ENCODE data around the gene CPEB1.

CPEB1 gene

DNA sequence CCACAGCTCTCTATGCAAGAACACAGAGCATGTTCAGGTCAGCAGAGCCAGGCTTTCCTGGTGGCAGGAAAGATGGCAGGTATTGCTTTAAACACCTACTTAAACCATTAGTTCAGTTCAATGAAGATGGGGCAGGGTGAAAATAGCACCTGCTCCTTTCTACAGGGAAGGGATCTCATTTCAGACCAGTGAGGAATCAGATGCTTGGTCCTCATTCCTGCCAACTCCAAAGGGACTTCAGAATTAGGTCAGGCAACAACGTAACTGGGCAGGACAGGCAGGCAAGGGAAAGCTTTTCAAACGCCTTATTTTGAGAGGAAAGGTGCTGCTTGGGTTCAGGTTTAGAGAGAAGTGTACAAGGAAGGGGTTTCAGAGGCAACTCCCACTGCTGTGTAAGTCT, 94.3 kb downstream of the CPEB1 start (continued):
- TF ChIP-seq ZBTB8A (tag by site-specific recombination; IDR thresholded peaks at IDR 0.05) (no peak), SP2 (tag by site-specific recombination; IDR thresholded peaks at IDR 0.05) (no peak), ZNF555 (tag by site-specific recombination; conservative IDR thresholded peaks at IDR 0.05) (no peak), REPIN1 (tag by site-specific recombination; IDR thresholded peaks at IDR 0.05; ENCODE audit: low read depth) (no peak)

DNA sequence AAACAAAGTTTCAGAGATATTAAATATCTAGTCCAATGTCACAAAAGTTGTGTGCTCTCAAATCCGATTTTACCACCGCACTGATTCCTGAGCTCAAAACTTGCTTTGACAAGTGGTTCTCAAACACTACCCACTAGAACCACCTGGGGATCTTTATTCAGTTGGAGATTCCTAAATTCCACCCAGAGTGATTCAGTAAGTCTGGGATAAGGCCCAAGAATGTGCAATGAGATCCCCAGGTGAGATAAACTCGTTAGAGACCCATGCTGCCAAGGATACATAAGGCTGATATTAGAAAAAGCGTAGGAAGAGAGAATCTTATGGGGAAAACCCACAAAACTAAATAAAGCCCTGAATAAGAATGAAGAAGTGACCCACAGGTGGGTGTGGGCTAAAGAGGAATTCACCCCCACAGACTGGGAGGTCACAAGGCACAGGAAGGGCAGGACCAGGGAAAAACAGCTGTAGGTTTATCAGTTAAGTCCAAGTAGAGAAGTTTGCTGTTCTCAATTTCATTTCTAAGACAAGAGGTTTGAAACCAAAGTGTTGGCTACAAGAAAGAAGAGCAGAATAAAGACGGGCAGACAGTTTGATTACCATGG, 95.4 kb downstream of the CPEB1 start:
- H3K9me3 ChIP-seq (ENCODE audit: control insufficient read depth, insufficient read depth, low read depth, low read length): no peaks in the 10 kb centered on the region
- H3K27ac ChIP-seq (ENCODE audit: extremely low read depth, low read depth, low read length): no peak overlapping the region
- TF ChIP-seq ZNF596 (tag by site-specific recombination; IDR thresholded peaks at IDR 0.05): no peak
- TF ChIP-seq INSM2 (tag by site-specific recombination; IDR thresholded peaks at IDR 0.05): no peak
- TF ChIP-seq, protein P1, sequence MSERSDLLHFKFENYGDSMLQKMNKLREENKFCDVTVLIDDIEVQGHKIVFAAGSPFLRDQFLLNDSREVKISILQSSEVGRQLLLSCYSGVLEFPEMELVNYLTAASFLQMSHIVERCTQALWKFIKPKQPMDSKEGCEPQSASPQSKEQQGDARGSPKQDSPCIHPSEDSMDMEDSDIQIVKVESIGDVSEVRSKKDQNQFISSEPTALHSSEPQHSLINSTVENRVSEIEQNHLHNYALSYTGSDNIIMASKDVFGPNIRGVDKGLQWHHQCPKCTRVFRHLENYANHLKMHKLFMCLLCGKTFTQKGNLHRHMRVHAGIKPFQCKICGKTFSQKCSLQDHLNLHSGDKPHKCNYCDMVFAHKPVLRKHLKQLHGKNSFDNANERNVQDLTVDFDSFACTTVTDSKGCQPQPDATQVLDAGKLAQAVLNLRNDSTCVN (tag by site-specific recombination; optimal IDR thresholded peaks at IDR 0.05): no peak
- TF ChIP-seq, protein P2, sequence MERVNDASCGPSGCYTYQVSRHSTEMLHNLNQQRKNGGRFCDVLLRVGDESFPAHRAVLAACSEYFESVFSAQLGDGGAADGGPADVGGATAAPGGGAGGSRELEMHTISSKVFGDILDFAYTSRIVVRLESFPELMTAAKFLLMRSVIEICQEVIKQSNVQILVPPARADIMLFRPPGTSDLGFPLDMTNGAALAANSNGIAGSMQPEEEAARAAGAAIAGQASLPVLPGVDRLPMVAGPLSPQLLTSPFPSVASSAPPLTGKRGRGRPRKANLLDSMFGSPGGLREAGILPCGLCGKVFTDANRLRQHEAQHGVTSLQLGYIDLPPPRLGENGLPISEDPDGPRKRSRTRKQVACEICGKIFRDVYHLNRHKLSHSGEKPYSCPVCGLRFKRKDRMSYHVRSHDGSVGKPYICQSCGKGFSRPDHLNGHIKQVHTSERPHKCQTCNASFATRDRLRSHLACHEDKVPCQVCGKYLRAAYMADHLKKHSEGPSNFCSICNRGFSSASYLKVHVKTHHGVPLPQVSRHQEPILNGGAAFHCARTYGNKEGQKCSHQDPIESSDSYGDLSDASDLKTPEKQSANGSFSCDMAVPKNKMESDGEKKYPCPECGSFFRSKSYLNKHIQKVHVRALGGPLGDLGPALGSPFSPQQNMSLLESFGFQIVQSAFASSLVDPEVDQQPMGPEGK (tag by site-specific recombination; IDR thresholded peaks at IDR 0.05): no peak
- no peak for TF ChIP-seq ZNF600 (tag by site-specific recombination; IDR thresholded peaks at IDR 0.05)
- no peak for TF ChIP-seq ZNF132 (tag by site-specific recombination; IDR thresholded peaks at IDR 0.05; ENCODE audit: borderline replicate concordance)
- TF ChIP-seq, protein P3, sequence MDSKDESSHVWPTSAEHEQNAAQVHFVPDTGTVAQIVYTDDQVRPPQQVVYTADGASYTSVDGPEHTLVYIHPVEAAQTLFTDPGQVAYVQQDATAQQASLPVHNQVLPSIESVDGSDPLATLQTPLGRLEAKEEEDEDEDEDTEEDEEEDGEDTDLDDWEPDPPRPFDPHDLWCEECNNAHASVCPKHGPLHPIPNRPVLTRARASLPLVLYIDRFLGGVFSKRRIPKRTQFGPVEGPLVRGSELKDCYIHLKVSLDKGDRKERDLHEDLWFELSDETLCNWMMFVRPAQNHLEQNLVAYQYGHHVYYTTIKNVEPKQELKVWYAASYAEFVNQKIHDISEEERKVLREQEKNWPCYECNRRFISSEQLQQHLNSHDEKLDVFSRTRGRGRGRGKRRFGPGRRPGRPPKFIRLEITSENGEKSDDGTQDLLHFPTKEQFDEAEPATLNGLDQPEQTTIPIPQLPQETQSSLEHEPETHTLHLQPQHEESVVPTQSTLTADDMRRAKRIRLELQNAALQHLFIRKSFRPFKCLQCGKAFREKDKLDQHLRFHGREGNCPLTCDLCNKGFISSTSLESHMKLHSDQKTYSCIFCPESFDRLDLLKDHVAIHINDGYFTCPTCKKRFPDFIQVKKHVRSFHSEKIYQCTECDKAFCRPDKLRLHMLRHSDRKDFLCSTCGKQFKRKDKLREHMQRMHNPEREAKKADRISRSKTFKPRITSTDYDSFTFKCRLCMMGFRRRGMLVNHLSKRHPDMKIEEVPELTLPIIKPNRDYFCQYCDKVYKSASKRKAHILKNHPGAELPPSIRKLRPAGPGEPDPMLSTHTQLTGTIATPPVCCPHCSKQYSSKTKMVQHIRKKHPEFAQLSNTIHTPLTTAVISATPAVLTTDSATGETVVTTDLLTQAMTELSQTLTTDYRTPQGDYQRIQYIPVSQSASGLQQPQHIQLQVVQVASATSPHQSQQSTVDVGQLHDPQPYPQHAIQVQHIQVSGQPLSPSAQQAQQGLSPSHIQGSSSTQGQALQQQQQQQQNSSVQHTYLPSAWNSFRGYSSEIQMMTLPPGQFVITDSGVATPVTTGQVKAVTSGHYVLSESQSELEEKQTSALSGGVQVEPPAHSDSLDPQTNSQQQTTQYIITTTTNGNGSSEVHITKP (tag by site-specific recombination; IDR thresholded peaks at IDR 0.05): no peak
- TF ChIP-seq GLI4 (tag by site-specific recombination; IDR thresholded peaks at IDR 0.05): no peak
- no peak for TF ChIP-seq ZNF16 (tag by site-specific recombination; IDR thresholded peaks at IDR 0.05; ENCODE audit: low read depth)
- TF ChIP-seq, protein P4, sequence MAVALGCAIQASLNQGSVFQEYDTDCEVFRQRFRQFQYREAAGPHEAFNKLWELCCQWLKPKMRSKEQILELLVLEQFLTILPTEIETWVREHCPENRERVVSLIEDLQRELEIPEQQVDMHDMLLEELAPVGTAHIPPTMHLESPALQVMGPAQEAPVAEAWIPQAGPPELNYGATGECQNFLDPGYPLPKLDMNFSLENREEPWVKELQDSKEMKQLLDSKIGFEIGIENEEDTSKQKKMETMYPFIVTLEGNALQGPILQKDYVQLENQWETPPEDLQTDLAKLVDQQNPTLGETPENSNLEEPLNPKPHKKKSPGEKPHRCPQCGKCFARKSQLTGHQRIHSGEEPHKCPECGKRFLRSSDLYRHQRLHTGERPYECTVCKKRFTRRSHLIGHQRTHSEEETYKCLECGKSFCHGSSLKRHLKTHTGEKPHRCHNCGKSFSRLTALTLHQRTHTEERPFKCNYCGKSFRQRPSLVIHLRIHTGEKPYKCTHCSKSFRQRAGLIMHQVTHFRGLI (tag by site-specific recombination; IDR thresholded peaks at IDR 0.05): no peak
- TF ChIP-seq KLF8 (tag by site-specific recombination; IDR thresholded peaks at IDR 0.05): no peak
- H3K4me1 ChIP-seq (ENCODE audit: control insufficient read depth, insufficient read depth, low read length): no peaks in the 10 kb centered on the region
- H3K36me3 ChIP-seq (ENCODE audit: control insufficient read depth in 2 of 2, insufficient read depth in 1 of 2, low read length in 2 of 2): peaks cover 0 to 23% of the 10 kb centered on the region in 2 experiments; a peak in 1 of 3 replicates
- CTCF ChIA-PET: no interaction called here
- no peak overlapping the region for H3K4me3 ChIP-seq (ENCODE audit: low read depth, low read length)
- POLR2A ChIA-PET: interaction anchor here (0.9 kb wide), 1 partner anchor 11 kb away, joined by 3 read pairs; the partner anchor contains the start of gene RPS17

Measured in HEK293 (cell line).